PC-3 (cell line): Measurements from ENCODE around the gene NBDY. TPM values are rescaled to one million over a fixed set of nuclear protein-coding genes. Genes with fewer than 3 reads are reported as not detected.

Source experiments
- ATAC-seq: fragments of 200-7000 bp; cut with Tn5 transposase; 2 replicates; pipeline ENCODE4 v1.9.1; 2020; ENCODE audit warnings: mild to moderate bottlenecking, moderate library complexity
- BruUV-seq: library from RNA; stranded (reverse); fragments of 400-500 nt; replicated peaks from 2 replicates; lab custom pipeline; 2021; lab: Mats Ljungman, UMichigan
- CTCF ChIA-PET: fragments of 300-600 bp; sonication (Branson Sonifier 250); formaldehyde crosslinking; loops from one replicate; lab custom pipeline; 2022; ENCODE audit warnings: antibody characterized with exemption; lab: Charles Lee
- POLR2A ChIA-PET: fragments of 300-600 bp; sonication (Branson Sonifier 250); formaldehyde crosslinking; loops from one replicate; lab custom pipeline; 2022; ENCODE audit warnings: antibody characterized with exemption; ENCODE audit not compliant: unreplicated experiment; lab: Charles Lee
- DNase-seq: peaks from one replicate; pipeline ENCODE4 v3.0.0-alpha.2; 2015
- H2AFZ ChIP-seq: fragments of 300-600 bp; sonication (generic); 2 replicates; pipeline ENCODE4 v1.6.0; 2016; ENCODE audit warnings: antibody characterized with exemption, low read length
- H3F3A ChIP-seq: fragments of 300-600 bp; sonication (generic); one replicate; pipeline ENCODE4 v1.6.0; 2017; ENCODE audit warnings: antibody characterized with exemption, low read length, control low read depth, mild to moderate bottlenecking; ENCODE audit not compliant: unreplicated experiment
- H3K27ac ChIP-seq: fragments of 300-600 bp; sonication (generic); 2 replicates; pipeline ENCODE4 v1.5.1; 2016; ENCODE audit warnings: mild to moderate bottlenecking, low read length
- H3K27me3 ChIP-seq: fragments of 300-600 bp; sonication (generic); 2 replicates; pipeline ENCODE4 v1.6.1; 2016; ENCODE audit warnings: low read length, mixed read lengths
- H3K36me3 ChIP-seq: fragments of 300-600 bp; sonication (generic); 2 replicates; pipeline ENCODE4 v1.6.1; 2016; ENCODE audit warnings: low read depth, mixed run types, low read length, mixed read lengths
- H3K4me1 ChIP-seq: fragments of 300-600 bp; sonication (generic); 2 replicates; pipeline ENCODE4 v1.5.1; 2016; ENCODE audit warnings: low read length; ENCODE audit not compliant: insufficient read depth
- H3K4me2 ChIP-seq: fragments of 300-600 bp; sonication (generic); 2 replicates; pipeline ENCODE4 v1.6.0; 2016; ENCODE audit warnings: low read length
- H3K4me3 ChIP-seq: fragments of 300-600 bp; sonication (generic); 2 replicates; pipeline ENCODE4 v1.5.1; 2016; ENCODE audit warnings: mild to moderate bottlenecking, low read length, mixed read lengths
- H3K79me2 ChIP-seq: fragments of 300-600 bp; sonication (generic); 2 replicates; pipeline ENCODE4 v1.6.1; 2017; ENCODE audit warnings: low read length, mixed read lengths
- H3K9ac ChIP-seq: fragments of 300-600 bp; sonication (generic); 2 replicates; pipeline ENCODE4 v1.6.0; 2016; ENCODE audit warnings: mild to moderate bottlenecking, low read length
- H3K9me2 ChIP-seq: fragments of 300-600 bp; sonication (generic); replicated peaks from 2 replicates; pipeline ENCODE4 v1.6.1; 2016; ENCODE audit warnings: mixed run types, low read length, mixed read lengths
- H3K9me3 ChIP-seq: fragments of 300-600 bp; sonication (generic); 2 replicates; pipeline ENCODE4 v1.6.1; 2016; ENCODE audit warnings: low read length, mixed read lengths
- H4K20me1 ChIP-seq: fragments of 300-600 bp; sonication (generic); 2 replicates; pipeline ENCODE4 v1.6.1; 2016; ENCODE audit warnings: low read length, mixed read lengths
- CTCF ChIP-seq: fragments of 300-600 bp; sonication (generic); conservative IDR thresholded peaks from 2 replicates; pipeline ENCODE4 v1.5.1; 2017; ENCODE audit warnings: antibody characterized with exemption, low read depth, mild to moderate bottlenecking, low read length
- EZH2 ChIP-seq: fragments of 300-600 bp; sonication (generic); IDR thresholded peaks from one replicate; pipeline ENCODE4 v1.6.1; 2017; ENCODE audit warnings: antibody characterized with exemption, mild to moderate bottlenecking, low read length; ENCODE audit not compliant: unreplicated experiment
- EZH2phosphoT487 ChIP-seq: fragments of 300-600 bp; sonication (generic); IDR thresholded peaks from 2 replicates; pipeline ENCODE4 v1.6.1; 2018; ENCODE audit warnings: mild to moderate bottlenecking, antibody characterized with exemption, low read length, borderline replicate concordance
- intact Hi-C: fragments of 100-400 bp; cut with micrococcal nuclease; formaldehyde crosslinking; loops from 2 replicates; pipeline ENCODE4 v1.9.0; 2023
- total RNA-seq: library from RNA; depleted of rRNA; stranded (reverse); fragments of >200 nt; gene quantifications from 2 replicates; pipeline ENCODE4 v1.2.3, GENCODE V29; 2014

Gene NBDY
- total RNA-seq, 1 experiment from 2014 or later: 13.6 TPM

- intact Hi-C loops: no loop called here
- Histone ChIP-seq H3K9ac (no peak overlapping the region), H4K20me1 (no peaks in the 10 kb centered on the region), H3K79me2 (no peaks in the 10 kb centered on the region), H3K9me2 (no peaks in the 10 kb centered on the region), H3K4me2 (no peak overlapping the region), H3K9me3 (no peaks in the 10 kb centered on the region), H2AFZ (no peak overlapping the region), H3K36me3 (no peaks in the 10 kb centered on the region), H3K27me3 (no peaks in the 10 kb centered on the region), H3K27ac (no peak overlapping the region), H3F3A (no peaks in the 10 kb centered on the region), H3K4me3 (no peak overlapping the region), H3K4me1 (no peaks in the 10 kb centered on the region)
- CTCF ChIA-PET: no interaction called here
- no peak for ATAC-seq
- no peak for TF ChIP-seq CTCF
- TF ChIP-seq EZH2: no peak
- TF ChIP-seq EZH2phosphoT487: no peak
- BruUV-seq: no TSS peak
- POLR2A ChIA-PET: no interaction called here
- DNase-seq: no peak
Measured at GRCh38 chrX:56798866-56799758, 70.1 kb downstream of the NBDY start.

- no peaks in the 10 kb centered on the region for H3K9me2 ChIP-seq
- no peak overlapping the region for H3K9ac ChIP-seq
- no peaks in the 10 kb centered on the region for H4K20me1 ChIP-seq
- H3K9me3 ChIP-seq: no peaks in the 10 kb centered on the region
- no peaks in the 10 kb centered on the region for H3K79me2 ChIP-seq
- no peak overlapping the region for H3K4me2 ChIP-seq
- H3K36me3 ChIP-seq: no peaks in the 10 kb centered on the region
- CTCF ChIA-PET: interaction anchor here (0.6 kb wide), 1 partner anchor 74 kb away, joined by 3 read pairs; no protein-coding TSS in a partner anchor
- no peak overlapping the region for H3K4me3 ChIP-seq
- no TSS peak for BruUV-seq
- no peak overlapping the region for H3K27ac ChIP-seq
- H2AFZ ChIP-seq: no peak overlapping the region
- DNase-seq (no peak), ATAC-seq (no peak)
- POLR2A ChIA-PET: no interaction called here
- intact Hi-C loops: loop anchor here (10.0 kb wide), 1 partner anchor 654 kb away; no protein-coding TSS in a partner anchor
- no peaks in the 10 kb centered on the region for H3K4me1 ChIP-seq
- H3K27me3 ChIP-seq: no peaks in the 10 kb centered on the region
- no peak for TF ChIP-seq EZH2
- no peak for TF ChIP-seq CTCF
- TF ChIP-seq EZH2phosphoT487: no peak
- H3F3A ChIP-seq: no peaks in the 10 kb centered on the region
Measured at GRCh38 chrX:56800307-56800706, 71.3 kb downstream of the NBDY start.

GRCh38 chrX:56800801-56801200 lies 71.8 kb downstream of the NBDY start:
- no peak overlapping the region for H3K4me3 ChIP-seq
- H3K4me1 ChIP-seq: no peaks in the 10 kb centered on the region
- H3K27ac ChIP-seq: no peak overlapping the region
- no peaks in the 10 kb centered on the region for H4K20me1 ChIP-seq
- intact Hi-C loops: loop anchor here (10.0 kb wide), 1 partner anchor 654 kb away; no protein-coding TSS in a partner anchor
- H3K9me3 ChIP-seq: no peaks in the 10 kb centered on the region
- BruUV-seq: no TSS peak
- no peak for ATAC-seq
- TF ChIP-seq CTCF (no peak), EZH2 (no peak), EZH2phosphoT487 (no peak)
- no peak overlapping the region for H3K4me2 ChIP-seq
- no peaks in the 10 kb centered on the region for H3K9me2 ChIP-seq
- ChIA-PET CTCF (no interaction called here), POLR2A (no interaction called here)
- H3K27me3 ChIP-seq: no peaks in the 10 kb centered on the region
- no peak overlapping the region for H2AFZ ChIP-seq
- H3F3A ChIP-seq: no peaks in the 10 kb centered on the region
- no peak for DNase-seq
- H3K36me3 ChIP-seq: no peaks in the 10 kb centered on the region
- H3K79me2 ChIP-seq: no peaks in the 10 kb centered on the region
- H3K9ac ChIP-seq: no peak overlapping the region
